Measurements from ENCODE around the gene ARHGAP18.

The ARHGAP18 gene

GRCh38 chr6:129726650-129727049 is 16.7 kb upstream of the ARHGAP18 start:
- Histone ChIP-seq H3K9ac (ENCODE audit: low read length in 5 of 5) (no peak overlapping the region), H3K27me3 (ENCODE audit: control insufficient read depth in 5 of 5, insufficient read depth in 4 of 5, low read length in 5 of 5) (no peaks in the 10 kb centered on the region), H3K4me3 (ENCODE audit: low read depth in 1 of 5, low read length in 5 of 5) (no peak overlapping the region), H3K9me3 (ENCODE audit: control insufficient read depth in 5 of 5, low read length in 5 of 5) (no peaks in the 10 kb centered on the region), H3K36me3 (ENCODE audit: control insufficient read depth in 5 of 5, insufficient read depth in 5 of 5, low read length in 5 of 5) (no peaks in the 10 kb centered on the region), H3K27ac (ENCODE audit: low read depth, low read length) (no peak overlapping the region), H3K4me1 (ENCODE audit: control insufficient read depth in 5 of 5, insufficient read depth in 5 of 5, low read length in 5 of 5) (peaks cover 0 to 23% (median 0%) of the 10 kb centered on the region in 5 donors)

GRCh38 chr6:129725341-129725740 is 15.4 kb upstream of the ARHGAP18 start:
- Histone ChIP-seq H3K36me3 (ENCODE audit: control insufficient read depth in 5 of 5, insufficient read depth in 5 of 5, low read length in 5 of 5) (no peaks in the 10 kb centered on the region), H3K4me3 (ENCODE audit: low read depth in 1 of 5, low read length in 5 of 5) (no peak overlapping the region), H3K9ac (ENCODE audit: low read length in 5 of 5) (no peak overlapping the region), H3K4me1 (ENCODE audit: control insufficient read depth in 5 of 5, insufficient read depth in 5 of 5, low read length in 5 of 5) (peaks cover 0 to 23% (median 0%) of the 10 kb centered on the region in 5 donors), H3K27me3 (ENCODE audit: control insufficient read depth in 5 of 5, insufficient read depth in 4 of 5, low read length in 5 of 5) (no peaks in the 10 kb centered on the region), H3K27ac (ENCODE audit: low read depth, low read length) (no peak overlapping the region), H3K9me3 (ENCODE audit: control insufficient read depth in 5 of 5, low read length in 5 of 5) (no peaks in the 10 kb centered on the region)

- Histone ChIP-seq H3K4me1 (ENCODE audit: control insufficient read depth in 5 of 5, insufficient read depth in 5 of 5, low read length in 5 of 5) (peaks cover 0 to 17% (median 11%) of the 10 kb centered on the region in 5 donors), H3K9ac (ENCODE audit: low read length in 5 of 5) (peak overlapping the region in 1 of 5 donors; percentile 24), H3K9me3 (ENCODE audit: control insufficient read depth in 5 of 5, low read length in 5 of 5) (no peaks in the 10 kb centered on the region), H3K27ac (ENCODE audit: low read depth, low read length) (peak overlapping the region; percentile 35), H3K27me3 (ENCODE audit: control insufficient read depth in 5 of 5, insufficient read depth in 4 of 5, low read length in 5 of 5) (no peaks in the 10 kb centered on the region), H3K4me3 (ENCODE audit: low read depth in 1 of 5, low read length in 5 of 5) (no peak overlapping the region), H3K36me3 (ENCODE audit: control insufficient read depth in 5 of 5, insufficient read depth in 5 of 5, low read length in 5 of 5) (no peaks in the 10 kb centered on the region)
These were observed 9.7 kb upstream of the ARHGAP18 start for GRCh38 chr6:129719692-129720091.

- Histone ChIP-seq H3K36me3 (ENCODE audit: control insufficient read depth in 5 of 5, insufficient read depth in 5 of 5, low read length in 5 of 5) (no peaks in the 10 kb centered on the region), H3K9me3 (ENCODE audit: control insufficient read depth in 5 of 5, low read length in 5 of 5) (no peaks in the 10 kb centered on the region), H3K27ac (ENCODE audit: low read depth, low read length) (peak overlapping the region; percentile 24), H3K4me1 (ENCODE audit: control insufficient read depth in 5 of 5, insufficient read depth in 5 of 5, low read length in 5 of 5) (peaks cover 0 to 17% (median 11%) of the 10 kb centered on the region in 5 donors), H3K27me3 (ENCODE audit: control insufficient read depth in 5 of 5, insufficient read depth in 4 of 5, low read length in 5 of 5) (no peaks in the 10 kb centered on the region), H3K4me3 (ENCODE audit: low read depth in 1 of 5, low read length in 5 of 5) (no peak overlapping the region), H3K9ac (ENCODE audit: low read length in 5 of 5) (no peak overlapping the region)
These were observed 7.3 kb upstream of the ARHGAP18 start for GRCh38 chr6:129717277-129717676.

- Histone ChIP-seq H3K27ac (ENCODE audit: low read depth, low read length) (peak overlapping the region; percentile 38), H3K9me3 (ENCODE audit: control insufficient read depth in 5 of 5, low read length in 5 of 5) (no peaks in the 10 kb centered on the region), H3K4me3 (ENCODE audit: low read depth in 1 of 5, low read length in 5 of 5) (no peak overlapping the region), H3K27me3 (ENCODE audit: control insufficient read depth in 5 of 5, insufficient read depth in 4 of 5, low read length in 5 of 5) (peaks cover 0 to 3% (median 0%) of the 10 kb centered on the region in 5 donors), H3K36me3 (ENCODE audit: control insufficient read depth in 5 of 5, insufficient read depth in 5 of 5, low read length in 5 of 5) (no peaks in the 10 kb centered on the region), H3K4me1 (ENCODE audit: control insufficient read depth in 5 of 5, insufficient read depth in 5 of 5, low read length in 5 of 5) (peaks cover 4 to 29% (median 23%) of the 10 kb centered on the region in 5 donors), H3K9ac (ENCODE audit: low read length in 5 of 5) (no peak overlapping the region)
These were observed 3.9 kb upstream of the ARHGAP18 start for GRCh38 chr6:129713806-129714333.

GRCh38 chr6:129711271-129711631 is 1.3 kb upstream of the ARHGAP18 start:
- no peak overlapping the region for H3K27ac ChIP-seq (ENCODE audit: low read depth, low read length)
- no peaks in the 10 kb centered on the region for H3K36me3 ChIP-seq (ENCODE audit: control insufficient read depth in 5 of 5, insufficient read depth in 5 of 5, low read length in 5 of 5)
- H3K9me3 ChIP-seq (ENCODE audit: control insufficient read depth in 5 of 5, low read length in 5 of 5): no peaks in the 10 kb centered on the region
- H3K27me3 ChIP-seq (ENCODE audit: control insufficient read depth in 5 of 5, insufficient read depth in 4 of 5, low read length in 5 of 5): peaks cover 0 to 3% (median 0%) of the 10 kb centered on the region in 5 donors
- peaks cover 4 to 36% (median 29%) of the 10 kb centered on the region in 5 donors for H3K4me1 ChIP-seq (ENCODE audit: control insufficient read depth in 5 of 5, insufficient read depth in 5 of 5, low read length in 5 of 5)
- no peak overlapping the region for H3K9ac ChIP-seq (ENCODE audit: low read length in 5 of 5)
- H3K4me3 ChIP-seq (ENCODE audit: low read depth in 1 of 5, low read length in 5 of 5): no peak overlapping the region

- Histone ChIP-seq H3K9me3 (ENCODE audit: control insufficient read depth in 5 of 5, low read length in 5 of 5) (no peaks in the 10 kb centered on the region), H3K4me3 (ENCODE audit: low read depth in 1 of 5, low read length in 5 of 5) (peak overlapping the region; percentile 74 to 99 (median 90)), H3K4me1 (ENCODE audit: control insufficient read depth in 5 of 5, insufficient read depth in 5 of 5, low read length in 5 of 5) (peaks cover 4 to 36% (median 29%) of the 10 kb centered on the region in 5 donors), H3K27me3 (ENCODE audit: control insufficient read depth in 5 of 5, insufficient read depth in 4 of 5, low read length in 5 of 5) (peaks cover 0 to 3% (median 0%) of the 10 kb centered on the region in 5 donors), H3K9ac (ENCODE audit: low read length in 5 of 5) (peak overlapping the region in 4 of 5 donors; percentile 78 to 87 (median 82)), H3K27ac (ENCODE audit: low read depth, low read length) (peak overlapping the region; percentile 92), H3K36me3 (ENCODE audit: control insufficient read depth in 5 of 5, insufficient read depth in 5 of 5, low read length in 5 of 5) (peaks cover 0 to 2% (median 0%) of the 10 kb centered on the region in 5 donors)
These were observed 683 bp upstream of the ARHGAP18 start for GRCh38 chr6:129710450-129711270.

- Histone ChIP-seq H3K36me3 (ENCODE audit: control insufficient read depth in 5 of 5, insufficient read depth in 5 of 5, low read length in 5 of 5) (peaks cover 0 to 2% (median 0%) of the 10 kb centered on the region in 5 donors), H3K9ac (ENCODE audit: low read length in 5 of 5) (peak overlapping the region; percentile 78 to 94 (median 85)), H3K9me3 (ENCODE audit: control insufficient read depth in 5 of 5, low read length in 5 of 5) (no peaks in the 10 kb centered on the region), H3K4me1 (ENCODE audit: control insufficient read depth in 5 of 5, insufficient read depth in 5 of 5, low read length in 5 of 5) (peaks cover 4 to 35% (median 33%) of the 10 kb centered on the region in 5 donors), H3K4me3 (ENCODE audit: low read depth in 1 of 5, low read length in 5 of 5) (peak overlapping the region; percentile 74 to 99 (median 90)), H3K27ac (ENCODE audit: low read depth, low read length) (peak overlapping the region; percentile 92), H3K27me3 (ENCODE audit: control insufficient read depth in 5 of 5, insufficient read depth in 4 of 5, low read length in 5 of 5) (peaks cover 0 to 3% (median 0%) of the 10 kb centered on the region in 5 donors)
These were observed 695 bp downstream of the ARHGAP18 start for GRCh38 chr6:129709196-129709768.

GRCh38 chr6:129708496-129709195 is 1.3 kb downstream of the ARHGAP18 start:
- H3K9me3 ChIP-seq (ENCODE audit: control insufficient read depth in 5 of 5, low read length in 5 of 5): no peaks in the 10 kb centered on the region
- H3K9ac ChIP-seq (ENCODE audit: low read length in 5 of 5): peak overlapping the region; percentile 29 to 87 (median 79)
- H3K27ac ChIP-seq (ENCODE audit: low read depth, low read length): peak overlapping the region; percentile 92
- H3K4me1 ChIP-seq (ENCODE audit: control insufficient read depth in 5 of 5, insufficient read depth in 5 of 5, low read length in 5 of 5): peaks cover 4 to 37% (median 35%) of the 10 kb centered on the region in 5 donors
- H3K4me3 ChIP-seq (ENCODE audit: low read depth in 1 of 5, low read length in 5 of 5): peak overlapping the region; percentile 74 to 99 (median 90)
- peaks cover 0 to 3% (median 0%) of the 10 kb centered on the region in 5 donors for H3K27me3 ChIP-seq (ENCODE audit: control insufficient read depth in 5 of 5, insufficient read depth in 4 of 5, low read length in 5 of 5)
- peaks cover 0 to 2% (median 0%) of the 10 kb centered on the region in 5 donors for H3K36me3 ChIP-seq (ENCODE audit: control insufficient read depth in 5 of 5, insufficient read depth in 5 of 5, low read length in 5 of 5)

Measured in subcutaneous abdominal adipose tissue (tissue), 5 donors.